ENCODE data around the gene MTUS2. TPM values are rescaled to one million over a fixed set of nuclear protein-coding genes. Genes with fewer than 3 reads are reported as not detected.

MTUS2 gene
- total RNA-seq, 2 donors from 2014 or later = not detected

DNA sequence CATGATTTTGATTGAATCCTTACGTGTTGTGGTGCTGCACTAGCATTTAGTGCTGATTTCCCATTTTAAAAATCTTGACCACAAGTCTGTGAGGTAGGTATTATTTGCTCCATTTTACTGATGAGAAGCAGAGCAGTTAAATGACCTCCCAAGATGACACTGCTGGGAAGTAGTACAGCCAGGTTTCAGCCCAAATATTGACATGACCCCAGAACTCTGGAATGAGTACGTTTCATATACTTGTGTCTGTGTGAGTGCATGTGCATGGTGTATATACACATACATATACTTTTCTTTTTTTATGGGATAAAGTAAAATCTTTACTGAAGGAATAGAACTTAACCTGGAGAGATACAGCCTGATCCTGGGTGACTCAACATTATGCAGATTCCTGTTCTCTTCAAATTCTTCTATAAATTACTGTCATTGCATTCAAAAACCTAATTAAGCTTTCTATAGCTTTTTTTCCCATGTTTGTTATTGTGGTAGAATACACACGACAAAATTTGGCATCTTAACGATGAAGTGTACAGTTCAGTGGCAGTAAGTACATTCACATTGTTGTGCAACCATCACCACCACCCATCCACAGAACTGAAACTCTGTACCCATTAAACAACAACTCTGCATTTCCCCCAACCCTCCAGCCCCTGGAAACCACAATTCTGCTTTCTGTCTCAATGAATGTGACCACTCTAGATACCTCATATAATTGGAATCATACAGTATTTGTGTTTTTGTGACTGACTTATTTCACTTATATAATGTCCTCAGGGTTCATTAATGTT, 311.9 kb downstream of the MTUS2 start:
- DNase-seq (ENCODE audit: low spot score) (no peak), ATAC-seq (no peak)
- H3K36me3 Mint-ChIP-seq = no peaks in the 10 kb centered on the region
- H3K9me3 Mint-ChIP-seq = peaks cover 6% of the 10 kb centered on the region
- no peak overlapping the region for H3K4me3 Mint-ChIP-seq
- no peak overlapping the region for H3K27ac Mint-ChIP-seq
- H3K4me1 Mint-ChIP-seq (ENCODE audit: low read depth in 2 of 2) = no peaks in the 10 kb centered on the region
- no peaks in the 10 kb centered on the region for H3K27me3 Mint-ChIP-seq

GRCh38 chr13:29136341-29136740, 316.2 kb downstream of the MTUS2 start:
- Mint-ChIP-seq H3K27me3 (no peaks in the 10 kb centered on the region), H3K9me3 (peaks cover 9% of the 10 kb centered on the region)

GRCh38 chr13:29137016-29137415, 316.9 kb downstream of the MTUS2 start:
- peaks cover 9% of the 10 kb centered on the region for H3K9me3 Mint-ChIP-seq
- no peak overlapping the region for H3K27ac Mint-ChIP-seq
- H3K36me3 Mint-ChIP-seq = no peaks in the 10 kb centered on the region
- ATAC-seq = no peak
- H3K4me1 Mint-ChIP-seq (ENCODE audit: low read depth in 2 of 2) = no peaks in the 10 kb centered on the region
- no peak overlapping the region for H3K4me3 Mint-ChIP-seq
- no peaks in the 10 kb centered on the region for H3K27me3 Mint-ChIP-seq
- DNase-seq (ENCODE audit: low spot score) = no peak

More at GRCh38 chr13:29136341-29136740, 316.2 kb downstream of the MTUS2 start:
- Mint-ChIP-seq H3K4me3 (no peak overlapping the region), H3K4me1 (ENCODE audit: low read depth in 2 of 2) (no peaks in the 10 kb centered on the region), H3K36me3 (no peaks in the 10 kb centered on the region), H3K27ac (no peak overlapping the region)
- DNase-seq (ENCODE audit: low spot score) = no peak
- no peak for ATAC-seq

DNA sequence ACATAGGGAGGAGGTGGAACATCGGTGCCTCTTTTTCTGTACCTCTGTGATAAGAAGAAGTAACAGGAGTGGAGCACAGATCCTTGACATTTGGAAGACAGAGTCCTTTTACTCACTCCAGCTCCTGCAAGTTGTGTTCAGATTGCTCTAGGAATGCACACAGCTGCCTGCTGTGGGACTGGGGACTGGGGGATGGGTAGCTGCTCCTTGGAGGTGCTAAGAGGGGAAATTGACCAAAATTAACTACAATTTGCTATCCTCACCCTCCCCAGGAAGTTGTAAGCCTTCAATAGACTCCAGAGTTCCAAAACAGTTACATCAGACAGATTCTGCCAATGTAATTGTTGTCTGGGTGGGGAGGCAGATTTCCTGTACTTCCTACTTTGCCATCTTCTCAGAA, 317.9 kb downstream of the MTUS2 start:
- no peak for ATAC-seq
- no peaks in the 10 kb centered on the region for H3K27me3 Mint-ChIP-seq
- no peaks in the 10 kb centered on the region for H3K36me3 Mint-ChIP-seq
- no peak for DNase-seq (ENCODE audit: low spot score)
- no peaks in the 10 kb centered on the region for H3K4me1 Mint-ChIP-seq (ENCODE audit: low read depth in 2 of 2)
- H3K4me3 Mint-ChIP-seq = no peak overlapping the region
- no peak overlapping the region for H3K27ac Mint-ChIP-seq
- peaks cover 11% of the 10 kb centered on the region for H3K9me3 Mint-ChIP-seq

DNA sequence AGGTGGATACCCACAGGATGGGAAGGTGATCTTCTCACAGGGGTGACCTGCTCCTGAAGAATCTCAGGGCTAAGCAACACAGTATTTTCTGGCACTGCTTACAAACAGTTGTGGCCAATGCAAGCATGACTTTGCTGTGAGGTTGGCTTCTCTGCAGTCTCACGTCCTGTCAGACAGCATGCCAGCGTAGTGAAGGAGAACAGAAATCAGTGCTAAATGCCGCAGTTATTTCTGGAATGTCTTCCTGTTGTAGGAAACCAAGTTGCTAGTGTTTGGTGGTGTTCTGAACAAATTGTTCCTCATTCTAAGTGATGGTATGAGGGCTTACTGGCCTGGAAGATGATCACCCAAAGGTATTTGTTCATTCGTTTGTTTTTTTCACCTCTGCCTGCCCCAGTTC, 320.1 kb downstream of the MTUS2 start:
- no peak overlapping the region for H3K4me3 Mint-ChIP-seq
- no peaks in the 10 kb centered on the region for H3K36me3 Mint-ChIP-seq
- no peaks in the 10 kb centered on the region for H3K27me3 Mint-ChIP-seq
- no peaks in the 10 kb centered on the region for H3K4me1 Mint-ChIP-seq (ENCODE audit: low read depth in 2 of 2)
- DNase-seq (ENCODE audit: low spot score) (no peak), ATAC-seq (no peak)
- no peak overlapping the region for H3K27ac Mint-ChIP-seq
- peaks cover 11% of the 10 kb centered on the region for H3K9me3 Mint-ChIP-seq

DNA sequence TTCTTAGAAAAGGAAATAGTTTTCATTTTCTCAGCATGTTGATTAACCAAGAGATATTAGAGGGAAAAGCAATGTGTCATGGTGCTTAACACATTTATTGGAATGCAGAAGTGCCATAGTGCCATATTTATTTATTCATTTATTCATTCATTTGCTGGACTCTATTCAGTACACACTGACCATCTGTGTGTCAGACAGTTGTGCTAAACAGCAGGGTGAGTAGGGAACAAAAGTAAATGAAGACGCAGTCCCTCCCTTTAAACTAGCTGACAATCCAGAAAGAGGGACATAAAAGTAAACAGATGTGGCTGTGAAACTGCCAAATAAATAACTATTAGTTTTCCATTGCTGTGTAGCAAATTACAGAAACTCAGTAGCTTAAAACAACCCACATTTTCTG, 323.7 kb downstream of the MTUS2 start:
- Mint-ChIP-seq H3K4me3 (no peak overlapping the region), H3K9me3 (peaks cover 6% of the 10 kb centered on the region), H3K27me3 (no peaks in the 10 kb centered on the region), H3K27ac (no peak overlapping the region), H3K4me1 (ENCODE audit: low read depth in 2 of 2) (no peaks in the 10 kb centered on the region), H3K36me3 (no peaks in the 10 kb centered on the region)
- DNase-seq (ENCODE audit: low spot score) = no peak
- ATAC-seq = no peak

DNA sequence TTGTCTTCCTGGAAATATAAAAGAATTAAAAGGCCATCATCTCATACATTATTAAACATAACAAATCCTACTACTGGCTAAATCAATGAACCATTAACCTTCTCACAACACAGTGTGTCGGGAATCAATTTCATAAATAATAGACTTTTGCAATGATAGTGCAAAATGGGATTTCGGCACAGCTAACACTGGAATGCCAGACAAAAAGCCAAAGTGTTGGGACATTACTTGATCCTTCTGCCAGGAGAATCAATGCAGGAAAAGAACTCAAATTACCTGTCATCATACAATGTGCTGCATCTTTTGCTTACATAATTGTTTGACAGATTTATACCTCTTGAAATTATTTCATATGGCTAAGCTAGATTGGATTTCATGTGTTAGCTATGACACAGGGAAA, 334.3 kb downstream of the MTUS2 start:
- DNase-seq (ENCODE audit: low spot score) = no peak
- Mint-ChIP-seq H3K4me1 (ENCODE audit: low read depth in 2 of 2) (no peaks in the 10 kb centered on the region), H3K9me3 (peaks cover 13% of the 10 kb centered on the region), H3K4me3 (no peak overlapping the region), H3K27ac (no peak overlapping the region), H3K27me3 (no peaks in the 10 kb centered on the region), H3K36me3 (no peaks in the 10 kb centered on the region)
- ATAC-seq = no peak

DNA sequence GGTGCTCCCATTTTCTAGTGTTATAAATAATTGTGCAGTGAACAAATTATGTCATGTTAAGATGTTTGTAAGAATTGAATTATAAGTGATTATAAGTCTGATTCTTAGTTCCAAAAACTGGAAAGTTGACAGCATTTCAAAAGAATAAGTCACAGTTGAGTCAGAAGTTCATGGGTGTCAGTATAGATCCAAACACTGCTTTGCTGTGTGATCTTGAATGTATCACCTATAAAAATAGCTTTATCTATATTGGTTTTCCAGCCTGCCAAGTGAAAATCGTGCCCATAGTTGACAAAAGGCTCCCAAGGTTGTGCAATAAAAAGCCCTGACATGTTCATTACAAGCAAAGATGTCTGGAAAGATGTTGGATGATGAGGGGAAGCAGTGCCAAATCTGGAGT, 336.0 kb downstream of the MTUS2 start:
- H3K36me3 Mint-ChIP-seq = no peaks in the 10 kb centered on the region
- no peak overlapping the region for H3K27ac Mint-ChIP-seq
- DNase-seq (ENCODE audit: low spot score) = no peak
- H3K9me3 Mint-ChIP-seq = peaks cover 7% of the 10 kb centered on the region
- no peaks in the 10 kb centered on the region for H3K27me3 Mint-ChIP-seq
- no peak overlapping the region for H3K4me3 Mint-ChIP-seq
- H3K4me1 Mint-ChIP-seq (ENCODE audit: low read depth in 2 of 2) = no peaks in the 10 kb centered on the region
- ATAC-seq = no peak

- Mint-ChIP-seq H3K27ac (no peak overlapping the region), H3K9me3 (peaks cover 5% of the 10 kb centered on the region), H3K36me3 (no peaks in the 10 kb centered on the region), H3K4me1 (ENCODE audit: low read depth in 2 of 2) (no peaks in the 10 kb centered on the region), H3K4me3 (no peak overlapping the region), H3K27me3 (no peaks in the 10 kb centered on the region)
- no peak for ATAC-seq
- DNase-seq (ENCODE audit: low spot score) = no peak
These were observed 339.7 kb downstream of the MTUS2 start for GRCh38 chr13:29159871-29160270.

- H3K4me3 Mint-ChIP-seq = no peak overlapping the region
- no peaks in the 10 kb centered on the region for H3K36me3 Mint-ChIP-seq
- peaks cover 5% of the 10 kb centered on the region for H3K9me3 Mint-ChIP-seq
- ATAC-seq = no peak
- H3K27me3 Mint-ChIP-seq = no peaks in the 10 kb centered on the region
- H3K4me1 Mint-ChIP-seq (ENCODE audit: low read depth in 2 of 2) = no peaks in the 10 kb centered on the region
- DNase-seq (ENCODE audit: low spot score) = no peak
- H3K27ac Mint-ChIP-seq = no peak overlapping the region
These were observed 340.7 kb downstream of the MTUS2 start for GRCh38 chr13:29160862-29161261.

- Mint-ChIP-seq H3K9me3 (peaks cover 5% of the 10 kb centered on the region), H3K27ac (no peak overlapping the region), H3K27me3 (no peaks in the 10 kb centered on the region), H3K36me3 (no peaks in the 10 kb centered on the region), H3K4me1 (ENCODE audit: low read depth in 2 of 2) (no peaks in the 10 kb centered on the region), H3K4me3 (no peak overlapping the region)
- no peak for ATAC-seq
- no peak for DNase-seq (ENCODE audit: low spot score)
These were observed 341.5 kb downstream of the MTUS2 start for GRCh38 chr13:29161676-29162075.

GRCh38 chr13:29162638-29163235, 342.6 kb downstream of the MTUS2 start:
- Mint-ChIP-seq H3K36me3 (no peaks in the 10 kb centered on the region), H3K9me3 (peaks cover 5% of the 10 kb centered on the region), H3K4me1 (ENCODE audit: low read depth in 2 of 2) (no peaks in the 10 kb centered on the region), H3K27ac (no peak overlapping the region), H3K4me3 (no peak overlapping the region), H3K27me3 (no peaks in the 10 kb centered on the region)
- DNase-seq (ENCODE audit: low spot score) (no peak), ATAC-seq (no peak)

GRCh38 chr13:29164116-29164515, 344.0 kb downstream of the MTUS2 start:
- DNase-seq (ENCODE audit: low spot score) (no peak), ATAC-seq (no peak)
- peaks cover 5% of the 10 kb centered on the region for H3K9me3 Mint-ChIP-seq
- no peak overlapping the region for H3K4me3 Mint-ChIP-seq
- H3K36me3 Mint-ChIP-seq = no peaks in the 10 kb centered on the region
- H3K27me3 Mint-ChIP-seq = no peaks in the 10 kb centered on the region
- no peak overlapping the region for H3K27ac Mint-ChIP-seq
- H3K4me1 Mint-ChIP-seq (ENCODE audit: low read depth in 2 of 2) = no peaks in the 10 kb centered on the region

DNA sequence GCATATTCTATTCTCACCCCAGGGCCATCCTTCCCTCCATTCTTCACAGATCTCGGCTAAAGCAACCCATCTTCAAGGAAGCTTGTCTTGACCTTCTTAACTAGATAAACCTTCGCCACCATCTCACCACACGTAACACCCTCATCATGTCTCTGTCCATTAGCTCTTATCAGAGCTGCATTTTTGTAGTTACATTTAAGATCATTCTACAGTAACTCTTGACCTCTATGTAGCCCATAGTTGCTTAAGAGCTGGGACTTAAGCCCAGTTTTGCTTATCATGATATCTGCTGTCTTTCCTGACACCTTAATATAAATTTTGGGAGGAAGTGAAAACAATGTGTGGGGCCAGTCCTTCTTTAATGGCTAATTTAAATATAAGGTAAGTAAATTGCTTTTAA, 345.1 kb downstream of the MTUS2 start:
- peaks cover 9% of the 10 kb centered on the region for H3K9me3 Mint-ChIP-seq
- DNase-seq (ENCODE audit: low spot score) = no peak
- no peak for ATAC-seq
- H3K27ac Mint-ChIP-seq = no peak overlapping the region
- no peaks in the 10 kb centered on the region for H3K36me3 Mint-ChIP-seq
- no peaks in the 10 kb centered on the region for H3K4me1 Mint-ChIP-seq (ENCODE audit: low read depth in 2 of 2)
- no peak overlapping the region for H3K4me3 Mint-ChIP-seq
- H3K27me3 Mint-ChIP-seq = no peaks in the 10 kb centered on the region

DNA sequence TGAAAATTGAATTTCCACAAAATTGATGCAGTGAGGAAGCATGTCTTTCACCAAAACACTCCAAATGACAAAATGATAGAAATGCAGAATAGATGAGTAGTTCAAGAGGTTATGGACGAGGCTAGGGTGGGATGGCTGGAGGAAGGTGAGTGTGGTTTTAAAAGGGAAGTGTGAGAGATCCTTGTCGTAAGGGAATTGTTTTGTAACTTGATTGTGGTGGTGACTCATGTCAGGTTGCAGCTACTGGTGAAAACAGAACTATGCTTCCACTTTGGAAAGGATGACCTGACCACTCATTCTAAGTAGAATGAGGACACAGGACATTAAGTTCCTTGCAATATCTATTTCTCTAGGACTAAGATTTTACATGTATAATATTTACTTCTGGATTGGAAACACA, 345.7 kb downstream of the MTUS2 start:
- no peak for DNase-seq (ENCODE audit: low spot score)
- ATAC-seq = no peak
- no peaks in the 10 kb centered on the region for H3K4me1 Mint-ChIP-seq (ENCODE audit: low read depth in 2 of 2)
- H3K27me3 Mint-ChIP-seq = no peaks in the 10 kb centered on the region
- no peak overlapping the region for H3K4me3 Mint-ChIP-seq
- H3K9me3 Mint-ChIP-seq = peaks cover 11% of the 10 kb centered on the region
- H3K27ac Mint-ChIP-seq = no peak overlapping the region
- H3K36me3 Mint-ChIP-seq = no peaks in the 10 kb centered on the region
